Ascending aorta (tissue), 2 donors: ENCODE results near the gene USP6NL. TPM values are rescaled to one million over a fixed set of nuclear protein-coding genes. Genes with fewer than 3 reads are reported as not detected.

Source experiments
- DNase-seq, 2 donors: peaks; one replicate each; pipeline ENCODE4 v3.0.0-alpha.2; 2019; ENCODE audit warnings: low spot score in 2 of 2
- H3K27ac ChIP-seq, 2 donors: fragments of 200-600 bp; sonication (generic); one replicate each; pipeline ENCODE4 v1.5.1; 2016 to 2017; ENCODE audit warnings: mild to moderate bottlenecking in 1 of 2
- H3K27me3 ChIP-seq: fragments of 200-600 bp; sonication (generic); one replicate; pipeline ENCODE4 v1.5.1; 2017
- H3K36me3 ChIP-seq, 2 donors: fragments of 200-600 bp; sonication (generic); one replicate each; pipeline ENCODE4 v1.5.1; 2016
- H3K4me1 ChIP-seq, 2 donors: fragments of 200-600 bp; sonication (generic); one replicate each; pipeline ENCODE4 v1.5.1; 2016 to 2017; ENCODE audit warnings: mild to moderate bottlenecking in 1 of 2
- H3K4me3 ChIP-seq, 2 donors: fragments of 200-600 bp; sonication (generic); one replicate each; pipeline ENCODE4 v1.5.1; 2016 to 2017; ENCODE audit warnings: mild to moderate bottlenecking in 1 of 2
- H3K9me3 ChIP-seq, 2 donors: fragments of 200-600 bp; sonication (generic); one replicate each; pipeline ENCODE4 v1.5.1; 2016
- intact Hi-C: fragments of 100-400 bp; cut with DNase I; formaldehyde crosslinking; loops from one replicate; pipeline ENCODE4 v1.15.1; 2023
- total RNA-seq: library from RNA; depleted of rRNA; stranded (reverse); fragments of >200 nt; gene quantifications from one replicate; pipeline ENCODE4 v1.1.0, GENCODE V29; 2016
- TF ChIP-seq, protein P1 (sequence below), 3 experiments: fragments of 200-600 bp in 2 of 3; fragments of 450-650 bp in 1 of 3; sonication (generic) in 2 of 3; IDR thresholded peaks; one replicate each; pipeline ENCODE4 v1.5.1; 2016 to 2019; ENCODE audit warnings: antibody characterized with exemption in 3 of 3, mild to moderate bottlenecking in 1 of 3, moderate library complexity in 1 of 3

Gene USP6NL
- total RNA-seq, 1 donor from 2014 or later, result 20.5 TPM

GRCh38 chr10:11433657-11434056, 177.8 kb downstream of the USP6NL start:
- TF ChIP-seq, protein P1, sequence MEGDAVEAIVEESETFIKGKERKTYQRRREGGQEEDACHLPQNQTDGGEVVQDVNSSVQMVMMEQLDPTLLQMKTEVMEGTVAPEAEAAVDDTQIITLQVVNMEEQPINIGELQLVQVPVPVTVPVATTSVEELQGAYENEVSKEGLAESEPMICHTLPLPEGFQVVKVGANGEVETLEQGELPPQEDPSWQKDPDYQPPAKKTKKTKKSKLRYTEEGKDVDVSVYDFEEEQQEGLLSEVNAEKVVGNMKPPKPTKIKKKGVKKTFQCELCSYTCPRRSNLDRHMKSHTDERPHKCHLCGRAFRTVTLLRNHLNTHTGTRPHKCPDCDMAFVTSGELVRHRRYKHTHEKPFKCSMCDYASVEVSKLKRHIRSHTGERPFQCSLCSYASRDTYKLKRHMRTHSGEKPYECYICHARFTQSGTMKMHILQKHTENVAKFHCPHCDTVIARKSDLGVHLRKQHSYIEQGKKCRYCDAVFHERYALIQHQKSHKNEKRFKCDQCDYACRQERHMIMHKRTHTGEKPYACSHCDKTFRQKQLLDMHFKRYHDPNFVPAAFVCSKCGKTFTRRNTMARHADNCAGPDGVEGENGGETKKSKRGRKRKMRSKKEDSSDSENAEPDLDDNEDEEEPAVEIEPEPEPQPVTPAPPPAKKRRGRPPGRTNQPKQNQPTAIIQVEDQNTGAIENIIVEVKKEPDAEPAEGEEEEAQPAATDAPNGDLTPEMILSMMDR (IDR thresholded peaks at IDR 0.05), result no peak
- no peaks in the 10 kb centered on the region for H3K9me3 ChIP-seq
- no peaks in the 10 kb centered on the region for H3K36me3 ChIP-seq
- H3K27ac ChIP-seq, result no peak overlapping the region
- H3K27me3 ChIP-seq, result no peaks in the 10 kb centered on the region
- intact Hi-C loops, result no loop called here
- no peak for DNase-seq
- H3K4me3 ChIP-seq, result no peak overlapping the region
- no peaks in the 10 kb centered on the region for H3K4me1 ChIP-seq

GRCh38 chr10:11431216-11431555, 180.3 kb downstream of the USP6NL start:
- DNase-seq, result no peak
- no peaks in the 10 kb centered on the region for H3K36me3 ChIP-seq
- H3K9me3 ChIP-seq, result no peaks in the 10 kb centered on the region
- H3K27ac ChIP-seq, result no peak overlapping the region
- H3K4me3 ChIP-seq, result no peak overlapping the region
- intact Hi-C loops, result no loop called here
- H3K4me1 ChIP-seq, result no peaks in the 10 kb centered on the region
- TF ChIP-seq, protein P1 (IDR thresholded peaks at IDR 0.05), result no peak
- H3K27me3 ChIP-seq, result no peaks in the 10 kb centered on the region

- Histone ChIP-seq H3K27me3 (no peaks in the 10 kb centered on the region), H3K36me3 (no peaks in the 10 kb centered on the region), H3K4me3 (no peak overlapping the region), H3K9me3 (no peaks in the 10 kb centered on the region), H3K4me1 (no peaks in the 10 kb centered on the region), H3K27ac (no peak overlapping the region)
- TF ChIP-seq, protein P1 (IDR thresholded peaks at IDR 0.05), result no peak
- intact Hi-C loops, result no loop called here
- DNase-seq, result no peak
These were observed 180.8 kb downstream of the USP6NL start for GRCh38 chr10:11430421-11431215.

DNA sequence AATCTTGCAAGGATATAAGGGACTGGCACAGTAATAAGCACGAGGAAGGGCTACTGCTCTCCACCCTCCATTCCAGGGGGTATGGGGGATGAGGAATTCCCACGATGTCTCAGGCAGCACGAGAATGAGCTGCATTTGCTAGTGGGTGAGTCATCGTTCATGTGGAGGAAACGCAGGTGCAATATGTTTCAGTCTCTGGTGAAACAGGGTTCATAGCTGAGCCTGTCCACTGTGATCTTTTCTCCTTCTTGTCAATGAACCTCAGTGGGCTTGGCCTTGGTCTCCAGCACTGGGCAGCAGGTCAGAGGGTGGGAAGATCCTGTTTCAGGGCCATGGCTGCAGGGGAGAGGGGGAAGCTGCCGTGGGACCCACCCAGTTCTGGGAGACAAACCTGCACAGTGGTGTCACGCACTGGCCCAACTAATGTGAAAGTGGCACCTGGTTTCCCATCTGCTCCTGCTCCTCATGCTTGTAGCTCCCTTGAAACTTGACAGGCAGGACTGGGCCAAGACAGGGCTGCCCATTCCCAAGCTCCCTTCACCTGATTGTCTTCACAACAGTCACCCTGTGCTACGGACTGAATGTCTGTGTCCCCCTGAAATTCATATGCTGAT, 181.9 kb downstream of the USP6NL start:
- Histone ChIP-seq H3K4me3 (no peak overlapping the region), H3K27ac (no peak overlapping the region), H3K9me3 (no peaks in the 10 kb centered on the region), H3K36me3 (no peaks in the 10 kb centered on the region), H3K27me3 (no peaks in the 10 kb centered on the region), H3K4me1 (no peaks in the 10 kb centered on the region)
- DNase-seq, result no peak
- TF ChIP-seq, protein P1 (IDR thresholded peaks at IDR 0.05), result no peak
- intact Hi-C loops, result no loop called here

GRCh38 chr10:11425676-11426075, 185.8 kb downstream of the USP6NL start:
- Histone ChIP-seq H3K36me3 (no peaks in the 10 kb centered on the region), H3K27me3 (no peaks in the 10 kb centered on the region), H3K9me3 (no peaks in the 10 kb centered on the region), H3K4me1 (no peaks in the 10 kb centered on the region), H3K27ac (no peak overlapping the region), H3K4me3 (no peak overlapping the region)
- TF ChIP-seq, protein P1 (IDR thresholded peaks at IDR 0.05), result no peak
- intact Hi-C loops, result no loop called here
- DNase-seq, result no peak
